Ishikawa (cell line): ENCODE measurements around the gene PKP1.

Experiments
- CEBPB ChIP-seq: IDR thresholded peaks from 2 replicates; pipeline ENCODE4 v1.6.1; 2012
- CREB1 ChIP-seq: IDR thresholded peaks from 2 replicates; pipeline ENCODE4 v1.6.1; 2012; ENCODE audit warnings: low read depth
- EGR1 ChIP-seq: IDR thresholded peaks from 2 replicates; pipeline ENCODE4 v1.6.1; 2012
- EP300 ChIP-seq: IDR thresholded peaks from 2 replicates; pipeline ENCODE4 v1.6.1; 2012; ENCODE audit warnings: borderline replicate concordance
- FOXM1 ChIP-seq: IDR thresholded peaks from 2 replicates; pipeline ENCODE4 v1.6.1; 2012; ENCODE audit warnings: low read depth, borderline replicate concordance
- NFIC ChIP-seq: IDR thresholded peaks from 2 replicates; pipeline ENCODE4 v1.6.1; 2012
- RAD21 ChIP-seq: IDR thresholded peaks from 2 replicates; pipeline ENCODE4 v1.6.1; 2012; ENCODE audit warnings: low read depth
- TAF1 ChIP-seq: IDR thresholded peaks from 2 replicates; pipeline ENCODE4 v1.6.1; 2012; ENCODE audit warnings: low read depth, mild to moderate bottlenecking
- TCF12 ChIP-seq: IDR thresholded peaks from 2 replicates; pipeline ENCODE4 v1.6.1; 2012; ENCODE audit warnings: low read depth
- TEAD4 ChIP-seq: IDR thresholded peaks from 2 replicates; pipeline ENCODE4 v1.6.1; 2012
- YY1 ChIP-seq: IDR thresholded peaks from 2 replicates; pipeline ENCODE4 v1.6.1; 2012; ENCODE audit warnings: low read depth
- ZBTB7A ChIP-seq: IDR thresholded peaks from 2 replicates; pipeline ENCODE4 v1.6.1; 2012; ENCODE audit warnings: low read depth
- TF ChIP-seq, protein P1 (sequence below): IDR thresholded peaks from 2 replicates; pipeline ENCODE4 v1.6.1; 2012; ENCODE audit warnings: low read depth, mild to moderate bottlenecking
- TF ChIP-seq, protein P2 (sequence below): IDR thresholded peaks from 2 replicates; pipeline ENCODE4 v1.6.1; 2012
- TF ChIP-seq, protein P3 (sequence below): IDR thresholded peaks from 2 replicates; pipeline ENCODE4 v1.6.1; 2012

PKP1 gene

DNA sequence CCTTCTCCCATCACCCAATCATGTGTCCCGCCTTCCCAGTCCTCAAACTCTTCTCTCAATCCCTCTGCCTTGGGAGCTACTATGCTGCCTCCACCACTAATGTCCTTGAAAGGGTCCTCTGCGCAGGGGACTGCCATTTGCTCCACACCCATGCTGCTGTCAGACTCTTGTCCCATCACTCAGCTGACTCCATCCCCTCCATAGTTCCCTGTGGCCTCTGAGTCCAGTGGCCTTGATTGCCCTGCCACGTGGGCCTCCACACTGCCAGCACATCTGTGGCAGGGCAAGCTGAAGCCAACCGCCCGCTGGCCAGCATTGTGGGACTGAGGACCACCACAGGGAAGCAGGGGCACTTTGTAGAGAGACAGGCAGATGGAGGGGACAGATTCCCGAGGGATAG, 95.5 kb downstream of the PKP1 start:
- TF ChIP-seq ZBTB7A (no peak), EGR1 (no peak), TCF12 (no peak), CEBPB (no peak), FOXM1 (no peak), NFIC (no peak), TEAD4 (no peak), RAD21 (no peak)
- TF ChIP-seq, protein P1, sequence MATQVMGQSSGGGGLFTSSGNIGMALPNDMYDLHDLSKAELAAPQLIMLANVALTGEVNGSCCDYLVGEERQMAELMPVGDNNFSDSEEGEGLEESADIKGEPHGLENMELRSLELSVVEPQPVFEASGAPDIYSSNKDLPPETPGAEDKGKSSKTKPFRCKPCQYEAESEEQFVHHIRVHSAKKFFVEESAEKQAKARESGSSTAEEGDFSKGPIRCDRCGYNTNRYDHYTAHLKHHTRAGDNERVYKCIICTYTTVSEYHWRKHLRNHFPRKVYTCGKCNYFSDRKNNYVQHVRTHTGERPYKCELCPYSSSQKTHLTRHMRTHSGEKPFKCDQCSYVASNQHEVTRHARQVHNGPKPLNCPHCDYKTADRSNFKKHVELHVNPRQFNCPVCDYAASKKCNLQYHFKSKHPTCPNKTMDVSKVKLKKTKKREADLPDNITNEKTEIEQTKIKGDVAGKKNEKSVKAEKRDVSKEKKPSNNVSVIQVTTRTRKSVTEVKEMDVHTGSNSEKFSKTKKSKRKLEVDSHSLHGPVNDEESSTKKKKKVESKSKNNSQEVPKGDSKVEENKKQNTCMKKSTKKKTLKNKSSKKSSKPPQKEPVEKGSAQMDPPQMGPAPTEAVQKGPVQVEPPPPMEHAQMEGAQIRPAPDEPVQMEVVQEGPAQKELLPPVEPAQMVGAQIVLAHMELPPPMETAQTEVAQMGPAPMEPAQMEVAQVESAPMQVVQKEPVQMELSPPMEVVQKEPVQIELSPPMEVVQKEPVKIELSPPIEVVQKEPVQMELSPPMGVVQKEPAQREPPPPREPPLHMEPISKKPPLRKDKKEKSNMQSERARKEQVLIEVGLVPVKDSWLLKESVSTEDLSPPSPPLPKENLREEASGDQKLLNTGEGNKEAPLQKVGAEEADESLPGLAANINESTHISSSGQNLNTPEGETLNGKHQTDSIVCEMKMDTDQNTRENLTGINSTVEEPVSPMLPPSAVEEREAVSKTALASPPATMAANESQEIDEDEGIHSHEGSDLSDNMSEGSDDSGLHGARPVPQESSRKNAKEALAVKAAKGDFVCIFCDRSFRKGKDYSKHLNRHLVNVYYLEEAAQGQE, result no peak
- TF ChIP-seq, protein P2, sequence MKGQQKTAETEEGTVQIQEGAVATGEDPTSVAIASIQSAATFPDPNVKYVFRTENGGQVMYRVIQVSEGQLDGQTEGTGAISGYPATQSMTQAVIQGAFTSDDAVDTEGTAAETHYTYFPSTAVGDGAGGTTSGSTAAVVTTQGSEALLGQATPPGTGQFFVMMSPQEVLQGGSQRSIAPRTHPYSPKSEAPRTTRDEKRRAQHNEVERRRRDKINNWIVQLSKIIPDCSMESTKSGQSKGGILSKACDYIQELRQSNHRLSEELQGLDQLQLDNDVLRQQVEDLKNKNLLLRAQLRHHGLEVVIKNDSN, result no peak

DNA sequence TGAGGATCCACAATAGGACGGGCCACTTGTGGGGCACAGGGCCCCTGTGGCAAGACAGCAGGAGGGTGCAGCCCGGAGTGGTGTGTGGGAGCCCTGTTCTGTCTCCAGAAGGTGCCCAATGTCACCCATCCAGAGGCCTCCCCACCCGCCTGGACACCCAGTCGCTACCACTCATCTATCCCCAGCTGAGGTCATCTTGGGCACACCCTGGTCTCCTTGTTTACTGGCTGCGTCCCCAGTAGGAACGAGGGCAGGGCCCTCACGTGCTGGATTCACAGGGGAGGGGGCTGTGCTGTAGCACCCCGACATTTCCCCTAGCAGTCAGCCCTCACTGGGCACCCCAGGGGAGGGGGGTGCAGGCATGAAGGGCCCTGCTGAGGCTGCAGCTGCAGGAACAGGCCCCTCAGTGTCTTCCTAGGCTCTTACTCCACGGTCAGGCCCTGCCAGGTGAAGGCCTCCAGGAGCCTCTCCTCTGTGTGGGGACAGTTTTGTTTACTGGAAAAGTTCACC, 96.5 kb downstream of the PKP1 start:
- TF ChIP-seq YY1, result no peak
- no peak for TF ChIP-seq TAF1
- TF ChIP-seq TCF12, result no peak
- TF ChIP-seq EP300, result no peak
- TF ChIP-seq CREB1, result no peak
- no peak for TF ChIP-seq FOXM1
- TF ChIP-seq ZBTB7A, result no peak
- TF ChIP-seq EGR1, result no peak
- no peak for TF ChIP-seq RAD21
- TF ChIP-seq, protein P2, result no peak
- no peak for TF ChIP-seq NFIC
- TF ChIP-seq, protein P3, sequence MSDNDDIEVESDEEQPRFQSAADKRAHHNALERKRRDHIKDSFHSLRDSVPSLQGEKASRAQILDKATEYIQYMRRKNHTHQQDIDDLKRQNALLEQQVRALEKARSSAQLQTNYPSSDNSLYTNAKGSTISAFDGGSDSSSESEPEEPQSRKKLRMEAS, result no peak
- TF ChIP-seq, protein P1, result no peak
- TF ChIP-seq CEBPB, result no peak
- no peak for TF ChIP-seq TEAD4

DNA sequence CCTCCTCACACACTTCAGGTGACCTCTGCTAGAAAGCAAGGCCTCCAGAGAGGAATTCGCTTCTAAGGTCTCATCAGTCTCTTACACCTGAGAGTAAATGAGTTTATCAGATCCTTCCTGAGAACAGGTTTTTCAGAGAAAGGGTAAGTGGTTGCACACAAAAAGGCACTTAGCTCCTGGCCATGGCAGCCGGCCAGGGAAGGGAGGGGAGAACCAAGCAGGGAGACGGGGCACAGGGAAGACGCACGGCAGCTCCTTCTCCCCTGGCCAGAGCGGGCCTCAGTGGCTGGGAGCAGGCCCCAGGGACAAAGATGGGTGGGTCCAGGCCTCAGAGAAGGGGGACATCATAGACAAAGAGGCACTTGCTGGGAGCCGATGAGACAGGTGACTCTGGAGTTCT, 97.8 kb downstream of the PKP1 start:
- TF ChIP-seq EP300, result no peak
- TF ChIP-seq RAD21, result no peak
- no peak for TF ChIP-seq TCF12
- no peak for TF ChIP-seq CEBPB
- TF ChIP-seq ZBTB7A, result no peak
